ENCODE data around the gene ARHGAP44. TPM values are rescaled to one million over a fixed set of nuclear protein-coding genes. Genes with fewer than 3 reads are reported as not detected.
"Not testable (repeated sequence)": the region's sequence is repeated elsewhere in the genome, so short reads cannot be mapped to it uniquely, and the experiment has no call there.

The ARHGAP44 gene
- total RNA-seq, 1 donor from 2014 or later = 19.3 TPM

DNA sequence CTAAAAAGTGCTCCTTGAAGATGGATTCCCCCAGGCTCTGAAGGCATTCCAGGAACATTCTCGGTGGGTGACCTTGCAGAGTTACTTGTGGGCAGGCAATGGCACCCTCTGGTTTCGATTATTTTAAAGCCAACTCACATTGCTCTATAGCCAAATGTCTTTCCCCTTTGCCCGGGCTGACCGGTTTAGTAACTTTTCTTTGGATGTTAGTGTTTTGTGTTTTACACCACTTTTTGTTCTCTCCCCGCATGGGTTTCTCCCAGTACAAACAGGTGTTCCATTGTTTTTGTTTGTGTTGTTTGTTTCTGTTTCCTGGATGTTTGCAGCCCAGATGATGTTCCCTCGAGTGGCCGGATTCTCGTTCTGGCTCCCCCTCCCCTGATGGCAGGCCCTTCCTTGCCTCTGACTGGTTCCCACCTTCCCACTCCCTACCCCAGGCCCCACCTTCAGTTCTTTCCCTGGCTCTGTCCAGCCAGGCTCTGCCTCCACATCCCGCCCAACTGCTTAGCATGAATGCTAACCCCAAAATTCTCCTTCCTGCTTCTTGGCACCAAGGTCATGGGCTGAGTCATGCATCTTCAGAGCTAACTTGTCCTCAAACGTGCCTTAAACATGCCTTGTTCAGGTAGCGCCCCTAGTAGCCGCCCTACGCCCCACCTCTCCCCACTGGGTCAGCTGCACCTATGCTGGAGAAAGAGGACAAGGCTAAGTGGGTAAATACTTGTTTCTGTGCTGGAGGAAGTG lies 187.9 kb downstream of the ARHGAP44 start:
- no peaks in the 10 kb centered on the region for H3K4me1 ChIP-seq
- H3K27me3 ChIP-seq = no peaks in the 10 kb centered on the region
- no peaks in the 10 kb centered on the region for H3K9me3 ChIP-seq
- H3K27ac ChIP-seq = no peak overlapping the region
- intact Hi-C loops (cut with DNase I) = no loop called here
- peaks cover 0 to 4% of the 10 kb centered on the region in 2 donors for H3K36me3 ChIP-seq
- no peak for DNase-seq (ENCODE audit: low spot score in 2 of 2)
- TF ChIP-seq, protein P1, sequence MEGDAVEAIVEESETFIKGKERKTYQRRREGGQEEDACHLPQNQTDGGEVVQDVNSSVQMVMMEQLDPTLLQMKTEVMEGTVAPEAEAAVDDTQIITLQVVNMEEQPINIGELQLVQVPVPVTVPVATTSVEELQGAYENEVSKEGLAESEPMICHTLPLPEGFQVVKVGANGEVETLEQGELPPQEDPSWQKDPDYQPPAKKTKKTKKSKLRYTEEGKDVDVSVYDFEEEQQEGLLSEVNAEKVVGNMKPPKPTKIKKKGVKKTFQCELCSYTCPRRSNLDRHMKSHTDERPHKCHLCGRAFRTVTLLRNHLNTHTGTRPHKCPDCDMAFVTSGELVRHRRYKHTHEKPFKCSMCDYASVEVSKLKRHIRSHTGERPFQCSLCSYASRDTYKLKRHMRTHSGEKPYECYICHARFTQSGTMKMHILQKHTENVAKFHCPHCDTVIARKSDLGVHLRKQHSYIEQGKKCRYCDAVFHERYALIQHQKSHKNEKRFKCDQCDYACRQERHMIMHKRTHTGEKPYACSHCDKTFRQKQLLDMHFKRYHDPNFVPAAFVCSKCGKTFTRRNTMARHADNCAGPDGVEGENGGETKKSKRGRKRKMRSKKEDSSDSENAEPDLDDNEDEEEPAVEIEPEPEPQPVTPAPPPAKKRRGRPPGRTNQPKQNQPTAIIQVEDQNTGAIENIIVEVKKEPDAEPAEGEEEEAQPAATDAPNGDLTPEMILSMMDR (IDR thresholded peaks at IDR 0.05) = no peak
- no peak overlapping the region for H3K4me3 ChIP-seq

DNA sequence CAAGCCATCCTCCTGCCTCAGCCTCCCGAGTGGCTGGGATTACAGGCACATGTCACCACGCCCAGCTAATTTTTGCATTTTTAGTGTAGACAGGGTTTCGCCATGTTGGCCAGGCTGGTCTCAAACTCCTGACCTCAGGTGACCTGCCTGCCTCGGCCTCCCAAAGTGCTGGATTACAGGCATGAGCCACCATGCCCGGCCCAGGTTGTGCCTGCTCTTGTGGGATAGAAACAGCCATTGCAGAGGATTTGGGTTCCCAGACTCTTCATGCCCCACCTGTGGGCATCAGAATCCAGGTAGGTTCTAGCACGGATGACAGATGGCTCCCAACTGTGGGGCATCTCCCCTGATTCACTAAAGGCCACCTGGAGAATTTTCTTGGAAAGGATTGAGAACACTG lies 189.5 kb downstream of the ARHGAP44 start:
- H3K4me1 ChIP-seq; H3K9me3 ChIP-seq; H3K4me3 ChIP-seq; intact Hi-C loops (cut with DNase I); H3K36me3 ChIP-seq; DNase-seq (ENCODE audit: low spot score in 2 of 2); H3K27ac ChIP-seq; H3K27me3 ChIP-seq: not testable (repeated sequence)

DNA sequence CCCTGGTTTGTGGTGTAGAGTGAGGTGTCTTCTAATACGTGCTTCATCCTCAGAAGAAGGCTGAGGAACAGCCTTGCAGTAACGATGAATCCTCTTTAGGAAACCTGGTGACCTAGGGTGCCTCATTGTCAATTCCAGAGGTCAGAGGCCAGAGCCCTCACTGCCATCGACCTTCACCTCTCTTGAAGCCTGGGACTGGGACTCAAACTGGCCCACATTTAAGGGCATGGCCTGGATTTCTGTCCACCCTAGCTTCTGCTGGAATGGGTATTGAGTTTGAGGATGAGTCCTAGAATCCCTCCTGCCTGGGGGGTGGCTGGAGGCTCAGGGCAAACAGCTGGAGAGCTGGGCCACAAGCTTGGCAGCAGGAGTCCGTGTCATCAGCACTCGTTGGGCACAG lies 189.9 kb downstream of the ARHGAP44 start:
- peaks cover 0 to 4% of the 10 kb centered on the region in 2 donors for H3K36me3 ChIP-seq
- intact Hi-C loops (cut with DNase I) = no loop called here
- H3K27me3 ChIP-seq = no peaks in the 10 kb centered on the region
- H3K4me1 ChIP-seq = peaks cover 4 to 7% of the 10 kb centered on the region in 2 donors
- H3K9me3 ChIP-seq = no peaks in the 10 kb centered on the region
- TF ChIP-seq, protein P1 (IDR thresholded peaks at IDR 0.05) = no peak
- DNase-seq (ENCODE audit: low spot score in 2 of 2) = no peak
- H3K27ac ChIP-seq = no peak overlapping the region
- H3K4me3 ChIP-seq = no peak overlapping the region

DNA sequence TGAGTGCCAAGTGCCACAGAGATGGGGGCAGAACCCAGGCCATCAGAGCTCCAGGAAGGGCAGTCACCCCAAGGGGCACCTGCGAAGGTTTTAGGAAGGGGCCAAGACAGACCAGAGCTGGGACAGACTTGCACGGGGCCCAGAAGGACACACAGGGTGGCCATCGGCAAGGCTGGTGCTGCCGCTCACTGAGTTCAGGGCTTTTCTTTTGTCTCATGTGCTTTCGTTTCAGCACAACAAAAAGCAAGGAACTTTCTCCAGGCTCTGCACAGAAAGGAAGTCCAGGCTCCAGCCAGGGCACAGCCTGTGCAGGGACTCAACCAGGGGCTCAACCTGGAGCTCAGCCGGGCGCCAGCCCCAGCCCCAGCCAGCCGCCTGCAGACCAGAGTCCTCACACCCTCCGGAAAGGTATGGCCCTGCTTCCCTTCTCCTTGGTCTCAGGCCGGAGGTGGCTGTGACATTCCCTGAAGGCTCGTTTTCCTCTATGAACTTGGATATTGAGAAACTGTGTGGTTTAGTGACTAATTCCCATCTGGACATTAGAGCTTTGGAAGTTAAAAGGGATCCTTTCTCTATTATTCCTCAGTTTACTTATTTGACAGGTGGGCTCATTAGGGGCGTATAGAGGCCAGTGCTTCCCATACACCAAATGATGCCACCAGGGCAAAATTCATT lies 190.7 kb downstream of the ARHGAP44 start:
- H3K27ac ChIP-seq = no peak overlapping the region
- H3K4me3 ChIP-seq = no peak overlapping the region
- TF ChIP-seq, protein P1 (IDR thresholded peaks at IDR 0.05) = no peak
- peaks cover 0 to 4% of the 10 kb centered on the region in 2 donors for H3K36me3 ChIP-seq
- peaks cover 12% of the 10 kb centered on the region in 2 donors for H3K4me1 ChIP-seq
- no peaks in the 10 kb centered on the region for H3K9me3 ChIP-seq
- DNase-seq (ENCODE audit: low spot score in 2 of 2) = no peak
- intact Hi-C loops (cut with DNase I) = no loop called here
- no peaks in the 10 kb centered on the region for H3K27me3 ChIP-seq

DNA sequence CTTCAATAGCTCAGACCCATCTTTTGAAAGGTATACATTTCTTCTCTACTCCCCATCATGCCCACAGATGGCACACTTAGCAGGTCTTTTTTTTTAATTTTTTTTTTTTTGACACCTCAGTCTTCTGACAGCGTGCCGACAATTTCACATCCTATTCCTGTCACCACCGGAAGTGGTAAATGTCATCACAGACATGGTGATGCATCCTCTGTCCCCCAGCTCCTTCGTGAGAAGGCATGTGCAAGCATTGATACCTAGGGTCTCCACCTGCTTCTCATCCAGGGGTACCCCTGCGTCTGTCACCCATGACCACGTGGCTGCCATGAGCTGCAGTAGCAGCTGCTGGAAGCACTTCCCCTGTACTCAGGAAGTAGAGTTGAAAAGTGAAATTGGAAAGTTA lies 192.9 kb downstream of the ARHGAP44 start:
- TF ChIP-seq, protein P1 (IDR thresholded peaks at IDR 0.05) = no peak
- no peak for DNase-seq (ENCODE audit: low spot score in 2 of 2)
- H3K4me1 ChIP-seq = peaks cover 12 to 17% of the 10 kb centered on the region in 2 donors
- no peak overlapping the region for H3K27ac ChIP-seq
- H3K4me3 ChIP-seq = no peak overlapping the region
- H3K9me3 ChIP-seq = no peaks in the 10 kb centered on the region
- intact Hi-C loops (cut with DNase I) = no loop called here
- peaks cover 0 to 4% of the 10 kb centered on the region in 2 donors for H3K36me3 ChIP-seq
- H3K27me3 ChIP-seq = no peaks in the 10 kb centered on the region
